Measurements from ENCODE around the gene ZNF699. TPM values are rescaled to one million over a fixed set of nuclear protein-coding genes. Genes with fewer than 3 reads are reported as not detected.

The ZNF699 gene
- total RNA-seq: 3.7 TPM

- H3K4me1 ChIP-seq (ENCODE audit: control insufficient read depth in 3 of 3, insufficient read depth in 3 of 3, low read length in 3 of 3): peaks cover 6 to 8% (median 6%) of the 10 kb centered on the region in 3 donors
- H3K36me3 ChIP-seq (ENCODE audit: control insufficient read depth in 3 of 3, insufficient read depth in 3 of 3, low read length in 3 of 3): peaks cover 4 to 8% (median 7%) of the 10 kb centered on the region in 3 donors
- H3K4me3 ChIP-seq (ENCODE audit: low read length in 3 of 3): peak within 1 kb of the TSS; percentile 90 to 98 (median 97)
- H3K27ac ChIP-seq (ENCODE audit: low read depth, low read length): peak within 1 kb of the TSS; percentile 89
- no peaks in the 10 kb centered on the region for H3K27me3 ChIP-seq (ENCODE audit: control insufficient read depth in 3 of 3, insufficient read depth in 3 of 3, low read length in 3 of 3)
- H3K9me3 ChIP-seq (ENCODE audit: control insufficient read depth in 3 of 3, low read length in 3 of 3): peaks cover 3 to 7% (median 3%) of the 10 kb centered on the region in 3 donors
- H3K9ac ChIP-seq (ENCODE audit: low read depth in 1 of 3, low read length in 3 of 3): peak within 1 kb of the TSS; percentile 82 to 92 (median 89)
These were observed at the start of gene ZNF699 for GRCh38 chr19:9309139-9309973. Gene ZNF699 (minus strand): TSS chr19:9309838. CDS start chr19:9305119, 4,719 bp downstream.

GRCh38 chr19:9354651-9355050 is 45.0 kb upstream of the ZNF699 start:
- Histone ChIP-seq H3K27me3 (ENCODE audit: control insufficient read depth in 3 of 3, insufficient read depth in 3 of 3, low read length in 3 of 3) (no peaks in the 10 kb centered on the region), H3K9ac (ENCODE audit: low read depth in 1 of 3, low read length in 3 of 3) (no peak overlapping the region), H3K36me3 (ENCODE audit: control insufficient read depth in 3 of 3, insufficient read depth in 3 of 3, low read length in 3 of 3) (peaks cover 7 to 17% (median 9%) of the 10 kb centered on the region in 3 donors), H3K4me1 (ENCODE audit: control insufficient read depth in 3 of 3, insufficient read depth in 3 of 3, low read length in 3 of 3) (no peaks in the 10 kb centered on the region), H3K9me3 (ENCODE audit: control insufficient read depth in 3 of 3, low read length in 3 of 3) (peaks cover 13 to 31% (median 14%) of the 10 kb centered on the region in 3 donors), H3K27ac (ENCODE audit: low read depth, low read length) (no peak overlapping the region), H3K4me3 (ENCODE audit: low read length in 3 of 3) (peak overlapping the region in 1 of 3 donors; percentile 4)

GRCh38 chr19:9353011-9353410 is 43.4 kb upstream of the ZNF699 start:
- no peak overlapping the region for H3K9ac ChIP-seq (ENCODE audit: low read depth in 1 of 3, low read length in 3 of 3)
- no peaks in the 10 kb centered on the region for H3K4me1 ChIP-seq (ENCODE audit: control insufficient read depth in 3 of 3, insufficient read depth in 3 of 3, low read length in 3 of 3)
- H3K9me3 ChIP-seq (ENCODE audit: control insufficient read depth in 3 of 3, low read length in 3 of 3): peaks cover 13 to 36% (median 23%) of the 10 kb centered on the region in 3 donors
- H3K4me3 ChIP-seq (ENCODE audit: low read length in 3 of 3): no peak overlapping the region
- H3K27ac ChIP-seq (ENCODE audit: low read depth, low read length): no peak overlapping the region
- peaks cover 8 to 15% (median 11%) of the 10 kb centered on the region in 3 donors for H3K36me3 ChIP-seq (ENCODE audit: control insufficient read depth in 3 of 3, insufficient read depth in 3 of 3, low read length in 3 of 3)
- H3K27me3 ChIP-seq (ENCODE audit: control insufficient read depth in 3 of 3, insufficient read depth in 3 of 3, low read length in 3 of 3): no peaks in the 10 kb centered on the region

- Histone ChIP-seq H3K4me3 (ENCODE audit: low read length in 3 of 3) (peak overlapping the region in 1 of 3 donors; percentile 1), H3K4me1 (ENCODE audit: control insufficient read depth in 3 of 3, insufficient read depth in 3 of 3, low read length in 3 of 3) (no peaks in the 10 kb centered on the region), H3K36me3 (ENCODE audit: control insufficient read depth in 3 of 3, insufficient read depth in 3 of 3, low read length in 3 of 3) (peaks cover 3 to 11% (median 11%) of the 10 kb centered on the region in 3 donors), H3K27ac (ENCODE audit: low read depth, low read length) (no peak overlapping the region), H3K9me3 (ENCODE audit: control insufficient read depth in 3 of 3, low read length in 3 of 3) (peaks cover 10 to 35% (median 24%) of the 10 kb centered on the region in 3 donors), H3K27me3 (ENCODE audit: control insufficient read depth in 3 of 3, insufficient read depth in 3 of 3, low read length in 3 of 3) (no peaks in the 10 kb centered on the region), H3K9ac (ENCODE audit: low read depth in 1 of 3, low read length in 3 of 3) (no peak overlapping the region)
These were observed 42.9 kb upstream of the ZNF699 start for GRCh38 chr19:9352505-9352904.

- H3K4me1 ChIP-seq (ENCODE audit: control insufficient read depth in 3 of 3, insufficient read depth in 3 of 3, low read length in 3 of 3): no peaks in the 10 kb centered on the region
- peaks cover 16 to 43% (median 24%) of the 10 kb centered on the region in 3 donors for H3K9me3 ChIP-seq (ENCODE audit: control insufficient read depth in 3 of 3, low read length in 3 of 3)
- H3K27me3 ChIP-seq (ENCODE audit: control insufficient read depth in 3 of 3, insufficient read depth in 3 of 3, low read length in 3 of 3): no peaks in the 10 kb centered on the region
- peaks cover 11 to 16% (median 14%) of the 10 kb centered on the region in 3 donors for H3K36me3 ChIP-seq (ENCODE audit: control insufficient read depth in 3 of 3, insufficient read depth in 3 of 3, low read length in 3 of 3)
- H3K9ac ChIP-seq (ENCODE audit: low read depth in 1 of 3, low read length in 3 of 3): no peak overlapping the region
- H3K4me3 ChIP-seq (ENCODE audit: low read length in 3 of 3): peak overlapping the region in 1 of 3 donors; percentile 13
- H3K27ac ChIP-seq (ENCODE audit: low read depth, low read length): no peak overlapping the region
These were observed 39.0 kb upstream of the ZNF699 start for GRCh38 chr19:9348671-9349070.

GRCh38 chr19:9348253-9348652 is 38.6 kb upstream of the ZNF699 start:
- no peaks in the 10 kb centered on the region for H3K4me1 ChIP-seq (ENCODE audit: control insufficient read depth in 3 of 3, insufficient read depth in 3 of 3, low read length in 3 of 3)
- no peak overlapping the region for H3K27ac ChIP-seq (ENCODE audit: low read depth, low read length)
- peaks cover 19 to 47% (median 28%) of the 10 kb centered on the region in 3 donors for H3K9me3 ChIP-seq (ENCODE audit: control insufficient read depth in 3 of 3, low read length in 3 of 3)
- H3K27me3 ChIP-seq (ENCODE audit: control insufficient read depth in 3 of 3, insufficient read depth in 3 of 3, low read length in 3 of 3): no peaks in the 10 kb centered on the region
- peak overlapping the region in 1 of 3 donors; percentile 18 for H3K4me3 ChIP-seq (ENCODE audit: low read length in 3 of 3)
- peaks cover 15 to 20% (median 18%) of the 10 kb centered on the region in 3 donors for H3K36me3 ChIP-seq (ENCODE audit: control insufficient read depth in 3 of 3, insufficient read depth in 3 of 3, low read length in 3 of 3)
- no peak overlapping the region for H3K9ac ChIP-seq (ENCODE audit: low read depth in 1 of 3, low read length in 3 of 3)

GRCh38 chr19:9345005-9345404 is 35.4 kb upstream of the ZNF699 start:
- Histone ChIP-seq H3K27ac (ENCODE audit: low read depth, low read length) (no peak overlapping the region), H3K27me3 (ENCODE audit: control insufficient read depth in 3 of 3, insufficient read depth in 3 of 3, low read length in 3 of 3) (no peaks in the 10 kb centered on the region), H3K4me3 (ENCODE audit: low read length in 3 of 3) (no peak overlapping the region), H3K4me1 (ENCODE audit: control insufficient read depth in 3 of 3, insufficient read depth in 3 of 3, low read length in 3 of 3) (no peaks in the 10 kb centered on the region), H3K9ac (ENCODE audit: low read depth in 1 of 3, low read length in 3 of 3) (no peak overlapping the region), H3K9me3 (ENCODE audit: control insufficient read depth in 3 of 3, low read length in 3 of 3) (peaks cover 27 to 62% (median 38%) of the 10 kb centered on the region in 3 donors), H3K36me3 (ENCODE audit: control insufficient read depth in 3 of 3, insufficient read depth in 3 of 3, low read length in 3 of 3) (peaks cover 34 to 35% (median 34%) of the 10 kb centered on the region in 3 donors)

GRCh38 chr19:9342610-9343304 is 33.1 kb upstream of the ZNF699 start:
- H3K9ac ChIP-seq (ENCODE audit: low read depth in 1 of 3, low read length in 3 of 3): no peak overlapping the region
- peak overlapping the region in 2 of 3 donors; percentile 38 to 39 for H3K4me3 ChIP-seq (ENCODE audit: low read length in 3 of 3)
- H3K27me3 ChIP-seq (ENCODE audit: control insufficient read depth in 3 of 3, insufficient read depth in 3 of 3, low read length in 3 of 3): no peaks in the 10 kb centered on the region
- H3K9me3 ChIP-seq (ENCODE audit: control insufficient read depth in 3 of 3, low read length in 3 of 3): peaks cover 32 to 67% (median 39%) of the 10 kb centered on the region in 3 donors
- no peaks in the 10 kb centered on the region for H3K4me1 ChIP-seq (ENCODE audit: control insufficient read depth in 3 of 3, insufficient read depth in 3 of 3, low read length in 3 of 3)
- H3K36me3 ChIP-seq (ENCODE audit: control insufficient read depth in 3 of 3, insufficient read depth in 3 of 3, low read length in 3 of 3): peaks cover 45 to 51% (median 45%) of the 10 kb centered on the region in 3 donors
- no peak overlapping the region for H3K27ac ChIP-seq (ENCODE audit: low read depth, low read length)

GRCh38 chr19:9329999-9330398 is 20.4 kb upstream of the ZNF699 start:
- Histone ChIP-seq H3K9ac (ENCODE audit: low read depth in 1 of 3, low read length in 3 of 3) (no peak overlapping the region), H3K27me3 (ENCODE audit: control insufficient read depth in 3 of 3, insufficient read depth in 3 of 3, low read length in 3 of 3) (no peaks in the 10 kb centered on the region), H3K36me3 (ENCODE audit: control insufficient read depth in 3 of 3, insufficient read depth in 3 of 3, low read length in 3 of 3) (peaks cover 4 to 26% (median 4%) of the 10 kb centered on the region in 3 donors), H3K27ac (ENCODE audit: low read depth, low read length) (no peak overlapping the region), H3K4me1 (ENCODE audit: control insufficient read depth in 3 of 3, insufficient read depth in 3 of 3, low read length in 3 of 3) (peaks cover 0 to under 1% (median 0%) of the 10 kb centered on the region in 3 donors), H3K4me3 (ENCODE audit: low read length in 3 of 3) (no peak overlapping the region), H3K9me3 (ENCODE audit: control insufficient read depth in 3 of 3, low read length in 3 of 3) (peaks cover 13 to 33% (median 15%) of the 10 kb centered on the region in 3 donors)
